Measurements from ENCODE around the gene ZNF524. TPM values are rescaled to one million over a fixed set of nuclear protein-coding genes. Genes with fewer than 3 reads are reported as not detected.
"Not testable (repeated sequence)": the region's sequence is repeated elsewhere in the genome, so short reads cannot be mapped to it uniquely, and the experiment has no call there.

ZNF524 gene
- polyA plus RNA-seq, 1 experiment, result 2.6 TPM

GRCh38 chr19:55581145-55581822 is 18.8 kb upstream of the ZNF524 start:
- POLR2A ChIA-PET, result interaction anchor here (1.0 to 3.1 kb wide), 3 partner anchors 18 to 76 kb away, joined by 3 to 10 read pairs (median 4); partner anchors contain the start of genes FIZ1 and ZNF524
- no peak overlapping the region for H3K27ac ChIP-seq (ENCODE audit: low read depth, low read length)
- DNase-seq (ENCODE audit: low read depth, low spot score), result no peak

GRCh38 chr19:55581823-55582223 is 18.3 kb upstream of the ZNF524 start:
- Histone ChIP-seq H3K9me3 (ENCODE audit: control insufficient read depth, insufficient read depth, low read length) (no peaks in the 10 kb centered on the region; the same call in 1 of the 2 replicates), H3K27me3 (ENCODE audit: control insufficient read depth, insufficient read depth, low read length) (no peaks in the 10 kb centered on the region), H3K4me3 (ENCODE audit: low read depth, low read length) (no peak overlapping the region), H3K27ac (ENCODE audit: low read depth, low read length) (no peak overlapping the region)
- no peak for DNase-seq (ENCODE audit: low read depth, low spot score)
- TF ChIP-seq, protein P1, sequence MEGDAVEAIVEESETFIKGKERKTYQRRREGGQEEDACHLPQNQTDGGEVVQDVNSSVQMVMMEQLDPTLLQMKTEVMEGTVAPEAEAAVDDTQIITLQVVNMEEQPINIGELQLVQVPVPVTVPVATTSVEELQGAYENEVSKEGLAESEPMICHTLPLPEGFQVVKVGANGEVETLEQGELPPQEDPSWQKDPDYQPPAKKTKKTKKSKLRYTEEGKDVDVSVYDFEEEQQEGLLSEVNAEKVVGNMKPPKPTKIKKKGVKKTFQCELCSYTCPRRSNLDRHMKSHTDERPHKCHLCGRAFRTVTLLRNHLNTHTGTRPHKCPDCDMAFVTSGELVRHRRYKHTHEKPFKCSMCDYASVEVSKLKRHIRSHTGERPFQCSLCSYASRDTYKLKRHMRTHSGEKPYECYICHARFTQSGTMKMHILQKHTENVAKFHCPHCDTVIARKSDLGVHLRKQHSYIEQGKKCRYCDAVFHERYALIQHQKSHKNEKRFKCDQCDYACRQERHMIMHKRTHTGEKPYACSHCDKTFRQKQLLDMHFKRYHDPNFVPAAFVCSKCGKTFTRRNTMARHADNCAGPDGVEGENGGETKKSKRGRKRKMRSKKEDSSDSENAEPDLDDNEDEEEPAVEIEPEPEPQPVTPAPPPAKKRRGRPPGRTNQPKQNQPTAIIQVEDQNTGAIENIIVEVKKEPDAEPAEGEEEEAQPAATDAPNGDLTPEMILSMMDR (IDR thresholded peaks at IDR 0.05; ENCODE audit: low read depth, low read length), result no peak
- ChIA-PET CTCF (interaction anchor here (1.3 to 1.7 kb wide), 3 partner anchors 24 to 78 kb away, joined by 3 to 12 read pairs (median 5); partner anchors contain the start of gene ZNF865), POLR2A (interaction anchor here (3.1 kb wide), 1 partner anchor 17 kb away, joined by 10 read pairs; the partner anchor contains the start of genes FIZ1 and ZNF524)

More at GRCh38 chr19:55581145-55581822, 18.8 kb upstream of the ZNF524 start:
- TF ChIP-seq, protein P1 (IDR thresholded peaks at IDR 0.05; ENCODE audit: low read depth, low read length), result no peak
- Histone ChIP-seq H3K9me3 (ENCODE audit: control insufficient read depth, insufficient read depth, low read length) (no peaks in the 10 kb centered on the region; the same call in 1 of the 2 replicates), H3K27me3 (ENCODE audit: control insufficient read depth, insufficient read depth, low read length) (no peaks in the 10 kb centered on the region), H3K4me3 (ENCODE audit: low read depth, low read length) (peak overlapping the region; percentile 96)
- CTCF ChIA-PET, result interaction anchor here (1.3 to 1.7 kb wide), 3 partner anchors 24 to 78 kb away, joined by 3 to 12 read pairs (median 5); partner anchors contain the start of gene ZNF865

- ChIA-PET POLR2A (interaction anchor here (3.1 kb wide), 1 partner anchor 17 kb away, joined by 10 read pairs; the partner anchor contains the start of genes FIZ1 and ZNF524), CTCF (interaction anchor here (1.3 to 1.7 kb wide), 3 partner anchors 23 to 79 kb away, joined by 3 to 12 read pairs (median 5); partner anchors contain the start of gene ZNF865)
- not testable (repeated sequence) for H3K27ac ChIP-seq (ENCODE audit: low read depth, low read length); H3K4me3 ChIP-seq (ENCODE audit: low read depth, low read length); DNase-seq (ENCODE audit: low read depth, low spot score); H3K9me3 ChIP-seq (ENCODE audit: control insufficient read depth, insufficient read depth, low read length); H3K27me3 ChIP-seq (ENCODE audit: control insufficient read depth, insufficient read depth, low read length)
These were observed 17.8 kb upstream of the ZNF524 start for GRCh38 chr19:55582284-55582683.

- POLR2A ChIA-PET, result interaction anchor here (0.6 to 1.5 kb wide), 3 partner anchors 15 to 21 kb away, joined by 3 to 5 read pairs (median 4); partner anchors contain the start of genes FIZ1 and ZNF524
- H3K27ac ChIP-seq (ENCODE audit: low read depth, low read length); H3K4me3 ChIP-seq (ENCODE audit: low read depth, low read length); DNase-seq (ENCODE audit: low read depth, low spot score); H3K27me3 ChIP-seq (ENCODE audit: control insufficient read depth, insufficient read depth, low read length); H3K9me3 ChIP-seq (ENCODE audit: control insufficient read depth, insufficient read depth, low read length): not testable (repeated sequence)
- CTCF ChIA-PET, result interaction anchor here (1.0 to 1.2 kb wide), 3 partner anchors 22 to 116 kb away, joined by 3 to 4 read pairs (median 3); partner anchors contain the start of gene ZNF865
These were observed 16.2 kb upstream of the ZNF524 start for GRCh38 chr19:55583897-55584296.

DNA sequence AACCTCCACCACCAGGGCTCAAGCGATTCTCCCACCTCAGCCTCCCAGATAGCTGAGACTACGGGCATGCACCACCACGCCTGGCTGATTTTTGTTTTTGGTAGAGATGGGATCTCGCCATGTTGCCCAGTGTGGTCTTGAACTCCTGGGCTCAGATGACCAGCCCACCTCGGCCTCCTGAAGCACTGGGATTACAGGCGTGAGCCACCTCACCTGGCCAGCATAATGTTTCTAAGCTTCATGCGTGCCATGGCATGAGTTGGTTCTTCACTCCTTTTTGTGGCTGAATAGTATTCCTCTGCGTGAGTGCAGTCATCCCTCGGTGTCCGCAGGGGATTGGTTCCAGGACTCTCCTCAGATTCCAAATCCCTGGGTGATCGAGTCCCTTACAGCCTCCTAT is 15.2 kb upstream of the ZNF524 start:
- Histone ChIP-seq H3K4me3 (ENCODE audit: low read depth, low read length) (no peak overlapping the region), H3K27ac (ENCODE audit: low read depth, low read length) (no peak overlapping the region), H3K27me3 (ENCODE audit: control insufficient read depth, insufficient read depth, low read length) (no peaks in the 10 kb centered on the region), H3K9me3 (ENCODE audit: control insufficient read depth, insufficient read depth, low read length) (no peaks in the 10 kb centered on the region; the same call in 1 of the 2 replicates)
- no peak for DNase-seq (ENCODE audit: low read depth, low spot score)
- ChIA-PET CTCF (no interaction called here), POLR2A (interaction anchor here (0.7 to 1.0 kb wide), 3 partner anchors 11 to 37 kb away, joined by 3 to 6 read pairs (median 5); no protein-coding TSS in a partner anchor)
- TF ChIP-seq, protein P1 (IDR thresholded peaks at IDR 0.05; ENCODE audit: low read depth, low read length), result no peak

All from AG04450 (cell line).